Suprapubic skin (tissue), 4 donors: ENCODE measurements around the gene GPX3. TPM values are rescaled to one million over a fixed set of nuclear protein-coding genes. Genes with fewer than 3 reads are reported as not detected.

Source experiments
- DNase-seq, 2 donors: peaks; one replicate each; pipeline ENCODE4 v3.0.0-alpha.2; 2019; ENCODE audit warnings: low spot score in 2 of 2
- H3K27ac ChIP-seq: fragments of 200-600 bp; sonication (generic); one replicate; pipeline ENCODE4 v1.5.1; 2019
- H3K27me3 ChIP-seq: fragments of 200-600 bp; sonication (generic); one replicate; pipeline ENCODE4 v1.5.1; 2019
- H3K36me3 ChIP-seq: fragments of 200-600 bp; sonication (generic); one replicate; pipeline ENCODE4 v1.5.1; 2019
- H3K4me1 ChIP-seq: fragments of 200-600 bp; sonication (generic); one replicate; pipeline ENCODE4 v1.5.1; 2019
- H3K4me3 ChIP-seq: fragments of 200-600 bp; sonication (generic); one replicate; pipeline ENCODE4 v1.5.1; 2019; ENCODE audit warnings: mild to moderate bottlenecking
- H3K9me3 ChIP-seq: fragments of 200-600 bp; sonication (generic); one replicate; pipeline ENCODE4 v1.5.1; 2019
- CTCF ChIP-seq, 2 donors: fragments of 200-600 bp in 1 of 2; fragments of 450-650 bp in 1 of 2; sonication (generic) in 1 of 2; IDR thresholded peaks; one replicate each; pipeline ENCODE4 v1.5.1; 2016 to 2019; ENCODE audit warnings: antibody characterized with exemption in 2 of 2, mild to moderate bottlenecking in 1 of 2, moderate library complexity in 1 of 2
- EP300 ChIP-seq: sonication (generic); formaldehyde crosslinking; IDR thresholded peaks from one replicate; pipeline ENCODE4 v1.6.1; 2017; ENCODE audit warnings: antibody characterized with exemption
- POLR2A ChIP-seq, 2 donors: fragments of 450-650 bp; IDR thresholded peaks; one replicate each; pipeline ENCODE4 v1.6.1; 2017; ENCODE audit warnings: antibody characterized with exemption in 2 of 2, mild to moderate bottlenecking in 2 of 2, moderate library complexity in 2 of 2
- POLR2AphosphoS5 ChIP-seq, 3 donors: sonication (generic); formaldehyde crosslinking; IDR thresholded peaks; one replicate each; pipeline ENCODE4 v1.6.1; 2017; ENCODE audit warnings: antibody characterized with exemption in 3 of 3
- WGBS: methylation state at CpG from one replicate; pipeline ENCODE4 v1.1.5; 2018; 5-methylcytosine and 5-hydroxymethylcytosine counted together
- total RNA-seq, 4 donors: library from RNA; depleted of rRNA; stranded (reverse); fragments of >200 nt; gene quantifications; one replicate each; pipeline ENCODE4 v1.1.0, GENCODE V29; 2016

The GPX3 gene
- total RNA-seq, 4 donors from 2014 or later, result 242 to 601 (median 378) TPM

- Histone ChIP-seq H3K9me3 (no peaks in the 10 kb centered on the region), H3K27ac (peak overlapping the region; percentile 16), H3K36me3 (no peaks in the 10 kb centered on the region), H3K4me1 (peaks cover 46% of the 10 kb centered on the region), H3K27me3 (no peaks in the 10 kb centered on the region), H3K4me3 (no peak overlapping the region)
- WGBS, result 35% methylated on average over 5 of the region's 5 CpGs
- TF ChIP-seq CTCF (IDR thresholded peaks at IDR 0.05), result no peak
- no peak for TF ChIP-seq POLR2A (IDR thresholded peaks at IDR 0.05)
- TF ChIP-seq POLR2AphosphoS5 (IDR thresholded peaks at IDR 0.05), result peak in 2 of 3 donors; percentile 39 to 73
- TF ChIP-seq EP300, result no peak
- DNase-seq, result no peak
Observed at GRCh38 chr5:151016700-151017099, 3.7 kb upstream of the GPX3 start.

- H3K27ac ChIP-seq, result no peak overlapping the region
- no peak overlapping the region for H3K4me3 ChIP-seq
- 92% methylated on average over 2 of the region's 2 CpGs for WGBS
- H3K4me1 ChIP-seq, result peaks cover 58% of the 10 kb centered on the region
- no peaks in the 10 kb centered on the region for H3K36me3 ChIP-seq
- H3K9me3 ChIP-seq, result no peaks in the 10 kb centered on the region
- no peak for TF ChIP-seq CTCF (IDR thresholded peaks at IDR 0.05)
- no peak for TF ChIP-seq POLR2A (IDR thresholded peaks at IDR 0.05)
- no peak for TF ChIP-seq EP300
- TF ChIP-seq POLR2AphosphoS5 (IDR thresholded peaks at IDR 0.05), result no peak
- no peaks in the 10 kb centered on the region for H3K27me3 ChIP-seq
- no peak for DNase-seq
Observed at GRCh38 chr5:151017897-151018296, 2.5 kb upstream of the GPX3 start.

- H3K9me3 ChIP-seq, result no peaks in the 10 kb centered on the region
- H3K4me1 ChIP-seq, result peaks cover 68% of the 10 kb centered on the region
- no peaks in the 10 kb centered on the region for H3K36me3 ChIP-seq
- H3K27me3 ChIP-seq, result no peaks in the 10 kb centered on the region
- no peak overlapping the region for H3K4me3 ChIP-seq
- no peak overlapping the region for H3K27ac ChIP-seq
- no peak for DNase-seq
- no peak for TF ChIP-seq CTCF (IDR thresholded peaks at IDR 0.05)
- no peak for TF ChIP-seq POLR2A (IDR thresholded peaks at IDR 0.05)
- TF ChIP-seq POLR2AphosphoS5 (IDR thresholded peaks at IDR 0.05), result no peak
- no peak for TF ChIP-seq EP300
- 73% methylated on average over 2 of the region's 2 CpGs for WGBS
Observed at GRCh38 chr5:151018846-151019245, 1.5 kb upstream of the GPX3 start.

GRCh38 chr5:151019331-151019730 is 1.1 kb upstream of the GPX3 start:
- DNase-seq, result no peak
- TF ChIP-seq POLR2A (IDR thresholded peaks at IDR 0.05) (no peak), CTCF (IDR thresholded peaks at IDR 0.05) (no peak), POLR2AphosphoS5 (IDR thresholded peaks at IDR 0.05) (no peak)
- Histone ChIP-seq H3K4me3 (no peak overlapping the region), H3K9me3 (no peaks in the 10 kb centered on the region), H3K27me3 (no peaks in the 10 kb centered on the region), H3K4me1 (peaks cover 73% of the 10 kb centered on the region), H3K36me3 (no peaks in the 10 kb centered on the region), H3K27ac (no peak overlapping the region)
- 88% methylated on average over 2 of the region's 2 CpGs for WGBS

- Histone ChIP-seq H3K36me3 (peaks cover 11% of the 10 kb centered on the region), H3K27me3 (no peaks in the 10 kb centered on the region)
Observed at GRCh38 chr5:151021746-151022145, 1.4 kb downstream of the GPX3 start.

More at GRCh38 chr5:151021746-151022145, 1.4 kb downstream of the GPX3 start:
- H3K27ac ChIP-seq, result peak overlapping the region; percentile 77
- H3K9me3 ChIP-seq, result no peaks in the 10 kb centered on the region
- 61% methylated on average over 6 of the region's 6 CpGs for WGBS
- TF ChIP-seq POLR2A (IDR thresholded peaks at IDR 0.05) (no peak), EP300 (no peak), CTCF (IDR thresholded peaks at IDR 0.05) (no peak), POLR2AphosphoS5 (IDR thresholded peaks at IDR 0.05) (no peak)
- H3K4me1 ChIP-seq, result peaks cover 83% of the 10 kb centered on the region
- H3K4me3 ChIP-seq, result peak overlapping the region; percentile 67
- DNase-seq, result no peak
